M059J (cell line): ENCODE results near the gene FAM234B. TPM values are rescaled to one million over a fixed set of nuclear protein-coding genes. Genes with fewer than 3 reads are reported as not detected.

ENCODE experiments used
- DNase-seq: peaks from one replicate; pipeline ENCODE4 v3.0.0-alpha.2; 2012; ENCODE audit warnings: low read depth
- total RNA-seq: library from RNA; depleted of rRNA; stranded (reverse); fragments of >200 nt; shearing (Covaris generic); gene quantifications from 2 replicates; pipeline ENCODE4 v1.2.3, GENCODE V29; 2014; rRNA removed

The FAM234B gene
- total RNA-seq, 1 experiment from 2014 or later, result 5.1 TPM

DNA sequence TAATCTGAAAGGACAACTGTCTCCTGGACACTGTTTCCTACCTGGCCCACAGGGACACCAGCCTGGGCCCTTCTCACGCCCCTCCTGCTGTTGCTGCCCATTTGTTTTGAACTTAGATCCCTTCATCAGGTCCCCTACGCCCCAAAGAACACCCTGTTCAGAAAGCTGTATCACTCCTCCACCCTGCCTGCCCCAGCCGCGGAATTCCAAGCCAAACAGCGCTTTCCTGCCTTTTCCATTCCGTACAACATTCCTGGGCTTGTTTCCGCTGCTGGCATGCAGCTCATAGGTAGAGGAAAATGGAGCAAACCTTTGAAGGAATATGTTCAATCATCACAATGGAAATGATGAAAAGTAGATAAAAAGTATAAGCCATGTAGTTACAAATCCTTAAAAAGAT is 72.1 kb downstream of the FAM234B start:
- DNase-seq, result no peak

DNA sequence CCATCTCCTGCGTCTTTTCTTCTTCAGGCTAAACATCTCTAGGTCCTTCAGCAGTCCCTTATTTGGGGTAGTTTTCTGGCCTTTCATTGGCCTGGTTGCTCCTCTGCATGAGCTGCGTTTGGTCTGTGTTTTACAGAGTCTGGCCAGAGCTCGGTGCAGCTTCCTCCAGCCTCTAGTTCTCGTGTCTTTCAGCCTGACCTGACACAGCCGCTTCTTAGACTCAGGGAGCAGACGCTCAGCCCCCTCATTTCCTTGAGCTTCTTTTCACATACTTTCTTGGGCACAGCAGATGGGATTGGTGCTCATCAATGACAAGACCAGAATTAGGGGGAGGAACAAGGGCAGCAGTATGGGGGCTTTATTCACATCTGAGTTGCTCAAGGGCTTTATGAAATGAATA is 72.8 kb downstream of the FAM234B start:
- DNase-seq, result no peak

DNA sequence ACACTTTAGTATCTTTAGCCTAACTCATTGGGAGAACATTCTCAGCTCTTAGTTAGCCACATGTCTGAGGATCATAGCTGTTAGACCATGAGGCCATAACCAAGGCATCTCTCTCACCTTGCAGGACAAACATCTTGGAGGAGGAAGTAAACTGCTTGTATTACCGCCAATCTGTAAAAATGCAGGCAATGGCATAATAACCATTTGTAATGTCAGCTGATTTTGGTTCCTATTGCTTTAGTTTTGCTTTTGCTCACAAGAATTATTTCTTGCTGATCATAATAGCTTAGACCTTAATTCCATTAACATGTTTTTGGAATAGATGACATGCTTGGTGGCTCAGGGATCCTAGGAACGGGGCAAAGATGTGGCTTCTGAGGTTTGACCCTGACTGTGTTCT is 75.6 kb downstream of the FAM234B start:
- no peak for DNase-seq

DNA sequence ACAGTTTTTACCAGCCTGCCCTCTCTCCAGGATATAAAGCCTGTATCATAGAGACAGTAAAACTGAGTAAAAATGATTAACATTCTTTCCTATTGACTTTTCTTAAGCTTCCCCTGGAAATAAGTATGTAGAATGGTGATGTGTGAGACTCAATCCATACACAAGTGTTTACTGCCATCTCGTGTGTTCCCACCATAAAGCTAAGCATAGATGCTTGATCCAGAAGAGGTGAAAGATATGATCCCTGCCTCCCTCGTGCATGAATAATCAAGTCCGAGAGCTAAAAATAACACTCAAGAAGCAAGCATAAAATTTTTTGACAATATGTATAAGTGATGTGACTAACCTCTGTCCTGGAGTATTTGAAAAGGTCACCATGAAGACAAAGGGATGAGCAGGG is 76.2 kb downstream of the FAM234B start:
- DNase-seq, result no peak

DNA sequence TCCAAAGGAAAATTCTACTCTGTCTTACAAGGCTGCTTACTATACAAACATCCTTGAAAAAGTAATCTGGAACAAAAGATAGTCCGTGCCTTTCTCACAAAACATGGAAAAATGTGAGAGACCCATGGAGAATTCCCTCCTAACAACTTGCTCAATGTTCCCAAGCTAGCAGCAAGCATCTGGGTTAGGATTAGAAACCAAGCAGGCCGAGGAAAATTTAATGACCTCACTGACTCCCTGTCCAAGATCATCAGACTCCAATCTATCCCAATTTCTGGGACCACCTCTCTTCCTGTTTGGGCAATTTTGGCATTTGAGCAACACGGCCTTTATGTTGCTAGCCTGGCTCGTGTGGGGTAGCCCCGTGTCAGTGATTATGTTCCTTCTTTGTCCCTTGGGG is 77.4 kb downstream of the FAM234B start:
- DNase-seq, result no peak

DNA sequence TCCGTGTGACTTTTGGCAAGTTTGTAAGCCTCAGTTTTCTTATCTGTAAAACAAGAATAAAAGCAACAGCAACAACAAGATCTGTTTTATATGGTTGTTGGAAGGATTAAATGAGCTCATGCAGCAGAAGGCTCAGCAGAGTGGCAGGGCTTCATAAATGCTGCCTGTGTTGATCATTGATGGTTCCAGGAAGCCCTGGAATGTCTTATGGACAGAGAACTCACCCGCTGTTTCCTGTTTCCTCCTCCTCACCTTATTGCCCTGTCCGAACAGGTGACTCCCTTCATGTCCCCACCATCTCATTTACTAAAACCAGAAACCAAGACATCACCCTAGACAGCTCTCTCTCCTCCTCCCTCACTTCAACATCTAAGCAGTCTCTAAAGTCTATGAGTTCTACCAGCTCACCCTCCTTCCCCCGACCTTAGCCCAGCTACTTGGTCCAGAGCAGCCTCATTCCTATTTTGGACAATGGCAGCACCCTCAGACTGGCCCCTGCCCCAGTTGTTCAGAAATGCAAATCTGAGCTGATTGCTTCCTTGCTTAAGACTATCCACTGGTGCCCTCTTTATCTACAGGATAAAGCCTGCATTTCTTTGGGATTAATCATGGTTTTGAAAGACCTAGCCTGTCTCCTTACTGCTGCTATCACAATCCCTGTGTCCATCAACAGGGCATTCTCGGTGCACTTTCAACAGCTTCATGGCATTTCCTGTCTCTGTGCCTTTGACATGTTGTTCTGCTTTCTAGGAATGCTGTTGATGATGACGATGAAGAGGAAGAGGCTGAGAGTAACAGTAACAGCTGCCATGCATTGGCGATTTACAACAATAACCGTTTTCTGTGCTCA is 80.7 kb downstream of the FAM234B start:
- peak; percentile 83 for DNase-seq

DNA sequence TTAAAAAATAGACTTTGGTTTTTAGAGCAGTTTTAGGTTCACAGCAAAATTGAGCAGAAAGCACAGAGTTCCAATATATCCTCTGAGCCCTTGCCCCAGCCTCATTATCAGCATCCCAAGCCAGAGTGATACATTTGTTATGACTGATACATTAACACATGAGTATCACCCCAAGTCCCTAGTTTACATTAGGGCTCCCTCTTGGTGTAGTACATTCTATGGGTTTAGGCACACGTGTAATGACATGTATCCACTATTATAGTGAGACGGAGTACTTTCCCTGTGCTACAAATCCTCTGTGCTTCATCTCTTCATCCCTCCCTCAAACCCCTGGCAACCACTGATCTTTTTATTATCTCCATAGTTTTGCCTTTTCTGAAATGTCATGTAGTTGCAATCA is 81.8 kb downstream of the FAM234B start:
- no peak for DNase-seq

DNA sequence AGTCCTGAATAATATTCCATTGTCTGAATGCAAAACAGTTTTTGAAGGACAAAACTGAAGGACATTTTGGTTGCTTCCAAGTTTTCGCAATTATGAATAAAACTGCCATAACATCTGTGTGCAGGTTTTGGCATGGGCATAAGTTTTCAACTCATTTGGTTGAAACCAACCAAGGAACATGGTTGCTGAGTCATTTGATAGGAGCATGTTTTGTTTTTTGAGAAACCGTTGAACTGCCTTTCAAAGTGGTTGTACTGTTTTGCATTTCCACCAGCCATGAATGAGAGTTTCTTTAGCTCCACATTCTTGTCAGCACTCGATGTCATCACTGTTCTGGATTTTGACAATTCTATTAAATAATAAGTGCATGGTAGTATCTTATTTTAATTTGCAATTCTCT is 82.3 kb downstream of the FAM234B start:
- no peak for DNase-seq

DNA sequence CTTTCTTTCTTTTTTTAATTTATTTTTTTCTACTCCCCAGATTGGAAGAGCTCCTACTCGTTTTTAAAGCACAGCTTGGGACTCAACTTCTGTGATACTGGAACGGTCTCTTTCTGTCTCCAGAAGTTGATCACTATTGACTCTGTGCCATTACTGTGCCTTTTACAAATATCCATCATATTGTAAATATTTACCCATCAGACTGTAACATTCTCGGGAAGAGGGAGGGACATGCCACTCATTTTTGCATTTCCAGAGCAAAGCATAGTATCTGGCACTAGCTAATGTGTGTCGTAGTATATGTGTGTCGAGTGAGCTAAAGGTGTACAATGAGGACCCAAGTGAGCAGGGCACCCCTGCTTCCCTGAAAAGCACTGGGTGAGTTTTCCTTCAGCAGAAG is 83.3 kb downstream of the FAM234B start:
- no peak for DNase-seq

DNA sequence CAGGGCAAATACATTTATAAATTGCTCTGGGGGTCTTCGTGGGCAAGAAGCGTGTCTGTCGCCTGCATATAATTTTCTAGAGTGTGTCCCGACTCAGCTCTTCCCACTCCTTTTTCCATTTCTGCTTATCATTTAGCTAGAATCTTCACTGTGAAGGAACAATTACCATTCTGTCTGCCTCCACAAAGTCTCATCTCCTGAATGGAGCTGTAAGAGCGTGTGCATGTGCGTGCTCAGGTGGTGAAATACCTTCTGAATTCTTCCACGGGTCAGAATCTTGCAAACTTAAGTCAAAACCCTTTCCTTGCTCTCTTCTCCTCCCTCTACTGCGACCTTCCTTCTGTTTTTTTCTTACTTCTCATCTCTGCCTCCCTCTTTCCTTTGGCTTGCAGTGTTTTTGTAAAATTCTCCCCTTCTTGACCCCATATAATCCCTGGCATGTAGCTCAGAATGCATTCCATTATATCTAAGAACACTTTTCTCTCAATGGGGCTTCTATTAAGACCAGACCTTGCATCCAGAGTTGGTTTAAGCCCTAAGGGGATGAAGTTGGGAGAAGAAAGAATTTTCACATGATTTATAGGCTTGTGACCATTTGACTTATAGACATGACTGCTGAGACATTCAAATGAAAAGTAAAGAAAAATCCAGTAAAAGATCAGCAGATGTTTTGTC is 84.2 kb downstream of the FAM234B start:
- DNase-seq, result peak; percentile 60

DNA sequence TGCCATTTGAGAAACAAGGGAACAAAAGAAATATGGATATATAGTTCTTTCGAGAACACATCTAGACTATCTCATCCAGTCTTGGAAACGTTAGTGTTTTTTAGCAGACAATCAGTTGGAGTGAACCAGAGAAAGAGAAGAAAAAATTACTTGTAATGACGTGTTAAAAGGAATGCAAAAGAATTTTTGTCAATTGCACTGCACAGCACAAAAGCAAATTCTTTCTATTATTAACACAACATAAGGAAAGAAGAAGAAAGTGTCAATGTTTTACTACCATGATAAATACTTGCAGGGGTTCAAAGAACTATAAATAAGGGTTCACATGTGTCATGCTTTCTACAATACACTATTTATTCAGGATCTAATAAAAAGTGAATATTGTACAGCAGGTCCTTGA is 86.8 kb downstream of the FAM234B start:
- no peak for DNase-seq

Other genes starting within 250 kb of the FAM234B start
- 125 and 149 TPM in 2 replicates for gene DDX47, start 231.0 kb upstream of the FAM234B start, total RNA-seq
- 70.0 and 89.7 TPM in 2 replicates for gene GPRC5A, start 152.8 kb upstream of the FAM234B start, total RNA-seq
- not detected in 2 replicates for gene GPRC5D, start 92.2 kb upstream of the FAM234B start, total RNA-seq
- gene HEBP1, start 44.1 kb upstream of the FAM234B start, total RNA-seq, result 9.4 and 20.5 TPM in 2 replicates
- gene GSG1, start 59.3 kb downstream of the FAM234B start, total RNA-seq, result not detected in 2 replicates
- gene EMP1, start 152.3 kb downstream of the FAM234B start, total RNA-seq, result 28.9 and 107 TPM in 2 replicates